Measurements from ENCODE around the gene DTX1.
A peak's percentile ranks its signal among the peaks of the same experiment; 100 is the strongest.
"Not testable (repeated sequence)": the region's sequence is repeated elsewhere in the genome, so short reads cannot be mapped to it uniquely, and the experiment has no call there.

DTX1 gene

DNA sequence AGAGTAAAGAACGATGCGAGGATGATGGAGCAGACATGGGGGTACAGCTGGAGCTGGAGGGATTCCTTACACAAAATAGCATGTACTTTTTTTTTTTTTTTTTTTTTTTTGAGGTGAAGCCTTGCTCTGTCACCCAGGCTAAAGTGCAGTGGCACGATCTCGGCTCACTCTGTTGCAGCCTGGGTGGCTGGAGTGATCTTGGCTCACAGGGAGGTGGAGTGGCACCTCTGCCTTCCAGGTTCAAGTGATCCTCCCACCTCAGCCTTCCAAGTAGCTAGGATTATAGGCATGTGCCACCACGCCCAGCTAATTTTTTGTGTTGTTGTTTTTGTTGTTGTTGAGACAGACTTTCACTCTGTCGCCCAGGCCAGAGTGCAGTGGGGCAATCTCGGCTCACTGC is 84.2 kb downstream of the DTX1 start:
- POLR2A ChIA-PET: no interaction called here

DNA sequence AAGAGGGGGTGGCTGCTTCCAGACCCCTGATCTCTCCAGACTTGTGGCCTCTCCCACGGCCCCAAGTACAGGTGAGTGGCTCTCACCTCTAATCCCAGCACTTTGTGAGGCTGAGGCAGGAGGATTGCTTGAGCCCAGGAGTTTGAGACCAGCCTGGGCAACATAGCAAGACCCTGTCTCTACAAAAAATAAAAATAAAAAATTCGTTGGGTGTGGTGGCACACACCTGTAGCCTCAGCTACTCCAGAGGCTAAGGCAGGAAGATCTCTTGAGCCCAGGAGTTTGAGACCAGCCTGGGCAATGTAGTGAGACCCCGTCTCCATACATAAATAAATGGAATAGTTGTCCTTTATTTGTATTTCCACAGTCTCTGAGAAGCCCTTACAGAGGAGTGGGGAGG is 85.2 kb downstream of the DTX1 start:
- peak; percentile 95 for TF ChIP-seq ZNF121 (tag by site-specific recombination; IDR thresholded peaks at IDR 0.05)
- H3K4me3 ChIP-seq (ENCODE audit: low read depth, low read length); H3K27ac ChIP-seq (ENCODE audit: extremely low read depth, low read depth, low read length); H3K9me3 ChIP-seq (ENCODE audit: control insufficient read depth, insufficient read depth, low read depth, low read length); H3K36me3 ChIP-seq (ENCODE audit: control insufficient read depth in 2 of 2, insufficient read depth in 1 of 2, low read length in 2 of 2); H3K4me1 ChIP-seq (ENCODE audit: control insufficient read depth, insufficient read depth, low read length): not testable (repeated sequence)
- POLR2A ChIA-PET: interaction anchor here (0.7 kb wide), 1 partner anchor 14 kb away, joined by 4 read pairs; no protein-coding TSS in a partner anchor
- CTCF ChIA-PET: interaction anchor here (1.2 to 1.4 kb wide), 2 partner anchors 10 to 11 kb away, joined by 3 to 4 read pairs; no protein-coding TSS in a partner anchor

More for the DNA sequence above, 84.2 kb downstream of the DTX1 start:
- no peak for TF ChIP-seq ZIC2 (tag by site-specific recombination; IDR thresholded peaks at IDR 0.05)
- H3K27ac ChIP-seq (ENCODE audit: extremely low read depth, low read depth, low read length): no peak overlapping the region
- H3K36me3 ChIP-seq (ENCODE audit: control insufficient read depth in 2 of 2, insufficient read depth in 1 of 2, low read length in 2 of 2): no peaks in the 10 kb centered on the region
- CTCF ChIA-PET: interaction anchor here (0.7 to 1.4 kb wide), 2 partner anchors 9 to 92 kb away, joined by 3 read pairs; no protein-coding TSS in a partner anchor
- no peak overlapping the region for H3K4me3 ChIP-seq (ENCODE audit: low read depth, low read length)
- H3K4me1 ChIP-seq (ENCODE audit: control insufficient read depth, insufficient read depth, low read length): peaks cover 4% of the 10 kb centered on the region; the same call in 1 of the 2 replicates
- no peaks in the 10 kb centered on the region for H3K9me3 ChIP-seq (ENCODE audit: control insufficient read depth, insufficient read depth, low read depth, low read length)

DNA sequence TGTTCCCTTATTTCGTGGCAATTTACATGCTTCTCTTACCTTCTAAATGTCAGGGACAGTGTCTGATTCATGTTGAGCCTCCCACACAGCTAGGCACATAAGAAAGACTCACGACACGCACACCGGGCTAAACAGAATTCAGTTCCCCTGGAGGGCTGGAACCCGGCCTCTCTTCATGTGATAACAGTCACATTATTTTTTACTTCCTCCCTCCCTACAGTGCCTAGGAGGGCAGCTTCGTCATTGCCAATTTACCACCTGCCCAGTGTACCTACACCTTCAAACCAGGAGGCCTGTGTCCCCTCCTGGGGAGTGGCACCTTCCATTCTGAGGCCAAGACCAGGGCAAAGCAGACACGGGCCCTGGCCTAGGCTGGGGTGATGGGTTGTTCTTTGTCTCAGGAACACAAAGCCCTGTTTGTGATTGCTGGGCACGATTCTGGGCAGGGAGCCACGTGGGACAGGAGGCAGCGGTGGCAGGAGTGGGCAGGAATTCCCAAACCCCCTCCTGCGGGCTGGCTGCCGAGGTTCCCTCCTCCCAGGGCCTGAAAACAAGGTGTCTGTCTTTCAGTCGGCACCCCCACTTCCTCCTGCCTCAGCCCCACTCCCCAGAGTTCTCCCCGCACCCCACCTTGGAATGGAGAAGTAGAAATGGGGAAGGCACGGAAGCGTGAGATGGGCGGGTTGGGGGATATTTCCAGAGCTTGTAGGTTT is 85.8 kb downstream of the DTX1 start:
- H3K27ac ChIP-seq (ENCODE audit: extremely low read depth, low read depth, low read length): no peak overlapping the region
- TF ChIP-seq ZNF621 (tag by site-specific recombination; IDR thresholded peaks at IDR 0.05): no peak
- TF ChIP-seq ZNF677 (tag by site-specific recombination; IDR thresholded peaks at IDR 0.05): no peak
- TF ChIP-seq ZNF24 (tag by site-specific recombination; IDR thresholded peaks at IDR 0.05): no peak
- TF ChIP-seq, protein P1, sequence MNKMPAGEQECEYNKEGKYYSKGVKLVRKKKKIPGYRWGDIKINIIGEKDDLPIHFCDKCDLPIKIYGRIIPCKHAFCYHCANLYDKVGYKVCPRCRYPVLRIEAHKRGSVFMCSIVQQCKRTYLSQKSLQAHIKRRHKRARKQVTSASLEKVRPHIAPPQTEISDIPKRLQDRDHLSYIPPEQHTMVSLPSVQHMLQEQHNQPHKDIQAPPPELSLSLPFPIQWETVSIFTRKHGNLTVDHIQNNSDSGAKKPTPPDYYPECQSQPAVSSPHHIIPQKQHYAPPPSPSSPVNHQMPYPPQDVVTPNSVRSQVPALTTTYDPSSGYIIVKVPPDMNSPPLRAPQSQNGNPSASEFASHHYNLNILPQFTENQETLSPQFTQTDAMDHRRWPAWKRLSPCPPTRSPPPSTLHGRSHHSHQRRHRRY (tag by site-specific recombination; IDR thresholded peaks at IDR 0.05): no peak
- no peak for TF ChIP-seq ZBTB21 (tag by site-specific recombination; IDR thresholded peaks at IDR 0.05)
- TF ChIP-seq PRDM1 (tag by site-specific recombination; IDR thresholded peaks at IDR 0.05): no peak
- no peak for TF ChIP-seq TRIM28 (IDR thresholded peaks at IDR 0.05; ENCODE audit: borderline replicate concordance, low read length)
- TF ChIP-seq, protein P2, sequence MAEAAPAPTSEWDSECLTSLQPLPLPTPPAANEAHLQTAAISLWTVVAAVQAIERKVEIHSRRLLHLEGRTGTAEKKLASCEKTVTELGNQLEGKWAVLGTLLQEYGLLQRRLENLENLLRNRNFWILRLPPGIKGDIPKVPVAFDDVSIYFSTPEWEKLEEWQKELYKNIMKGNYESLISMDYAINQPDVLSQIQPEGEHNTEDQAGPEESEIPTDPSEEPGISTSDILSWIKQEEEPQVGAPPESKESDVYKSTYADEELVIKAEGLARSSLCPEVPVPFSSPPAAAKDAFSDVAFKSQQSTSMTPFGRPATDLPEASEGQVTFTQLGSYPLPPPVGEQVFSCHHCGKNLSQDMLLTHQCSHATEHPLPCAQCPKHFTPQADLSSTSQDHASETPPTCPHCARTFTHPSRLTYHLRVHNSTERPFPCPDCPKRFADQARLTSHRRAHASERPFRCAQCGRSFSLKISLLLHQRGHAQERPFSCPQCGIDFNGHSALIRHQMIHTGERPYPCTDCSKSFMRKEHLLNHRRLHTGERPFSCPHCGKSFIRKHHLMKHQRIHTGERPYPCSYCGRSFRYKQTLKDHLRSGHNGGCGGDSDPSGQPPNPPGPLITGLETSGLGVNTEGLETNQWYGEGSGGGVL (tag by site-specific recombination; IDR thresholded peaks at IDR 0.05): no peak
- no peak for TF ChIP-seq ZNF785 (tag by site-specific recombination; IDR thresholded peaks at IDR 0.05)
- TF ChIP-seq ZNF223 (tag by site-specific recombination; IDR thresholded peaks at IDR 0.05): no peak
- H3K36me3 ChIP-seq (ENCODE audit: control insufficient read depth in 2 of 2, insufficient read depth in 1 of 2, low read length in 2 of 2): no peaks in the 10 kb centered on the region
- CTCF ChIA-PET: interaction anchor here (0.6 to 1.2 kb wide), 3 partner anchors 8 to 11 kb away, joined by 3 to 4 read pairs (median 3); no protein-coding TSS in a partner anchor
- no peaks in the 10 kb centered on the region for H3K4me1 ChIP-seq (ENCODE audit: control insufficient read depth, insufficient read depth, low read length)
- no peak overlapping the region for H3K4me3 ChIP-seq (ENCODE audit: low read depth, low read length)
- no peaks in the 10 kb centered on the region for H3K9me3 ChIP-seq (ENCODE audit: control insufficient read depth, insufficient read depth, low read depth, low read length)
- POLR2A ChIA-PET: interaction anchor here (0.7 kb wide), 1 partner anchor 15 kb away, joined by 4 read pairs; no protein-coding TSS in a partner anchor

DNA sequence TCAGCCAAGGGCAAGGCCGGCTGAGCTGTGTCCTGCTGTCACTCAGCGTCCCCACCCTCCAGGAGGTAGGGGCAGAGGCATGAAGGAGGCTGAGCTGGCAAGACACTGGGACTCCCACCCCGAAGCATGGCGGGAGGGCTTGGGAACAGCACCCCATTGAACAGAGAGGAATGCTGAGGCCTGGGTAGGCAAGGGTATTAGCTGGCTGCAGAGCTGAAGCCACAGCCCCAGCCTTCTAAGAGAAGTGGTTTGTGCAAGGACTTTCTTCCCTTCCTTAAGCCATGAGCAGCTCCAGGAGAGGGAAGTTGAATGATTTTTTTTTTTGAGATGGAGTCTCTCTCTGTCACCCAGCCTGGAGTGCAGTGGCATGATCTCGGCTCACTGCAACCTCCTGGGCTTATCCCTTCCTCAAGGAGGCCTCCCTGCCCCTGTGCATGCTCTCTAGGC is 86.4 kb downstream of the DTX1 start:
- ChIA-PET POLR2A (no interaction called here), CTCF (interaction anchor here (0.6 to 1.2 kb wide), 4 partner anchors 8 to 93 kb away, joined by 3 to 4 read pairs (median 3); no protein-coding TSS in a partner anchor)
- no peaks in the 10 kb centered on the region for H3K9me3 ChIP-seq (ENCODE audit: control insufficient read depth, insufficient read depth, low read depth, low read length)
- H3K27ac ChIP-seq (ENCODE audit: extremely low read depth, low read depth, low read length): no peak overlapping the region
- H3K36me3 ChIP-seq (ENCODE audit: control insufficient read depth in 2 of 2, insufficient read depth in 1 of 2, low read length in 2 of 2): no peaks in the 10 kb centered on the region
- H3K4me3 ChIP-seq (ENCODE audit: low read depth, low read length): no peak overlapping the region
- no peaks in the 10 kb centered on the region for H3K4me1 ChIP-seq (ENCODE audit: control insufficient read depth, insufficient read depth, low read length)
- no peak for TF ChIP-seq ZNF596 (tag by site-specific recombination; IDR thresholded peaks at IDR 0.05)
- no peak for TF ChIP-seq MYNN (tag by site-specific recombination; IDR thresholded peaks at IDR 0.05; ENCODE audit: borderline replicate concordance)
- TF ChIP-seq ZNF510 (tag by site-specific recombination; IDR thresholded peaks at IDR 0.05; ENCODE audit: insufficient replicate concordance): no peak
- TF ChIP-seq, protein P3, sequence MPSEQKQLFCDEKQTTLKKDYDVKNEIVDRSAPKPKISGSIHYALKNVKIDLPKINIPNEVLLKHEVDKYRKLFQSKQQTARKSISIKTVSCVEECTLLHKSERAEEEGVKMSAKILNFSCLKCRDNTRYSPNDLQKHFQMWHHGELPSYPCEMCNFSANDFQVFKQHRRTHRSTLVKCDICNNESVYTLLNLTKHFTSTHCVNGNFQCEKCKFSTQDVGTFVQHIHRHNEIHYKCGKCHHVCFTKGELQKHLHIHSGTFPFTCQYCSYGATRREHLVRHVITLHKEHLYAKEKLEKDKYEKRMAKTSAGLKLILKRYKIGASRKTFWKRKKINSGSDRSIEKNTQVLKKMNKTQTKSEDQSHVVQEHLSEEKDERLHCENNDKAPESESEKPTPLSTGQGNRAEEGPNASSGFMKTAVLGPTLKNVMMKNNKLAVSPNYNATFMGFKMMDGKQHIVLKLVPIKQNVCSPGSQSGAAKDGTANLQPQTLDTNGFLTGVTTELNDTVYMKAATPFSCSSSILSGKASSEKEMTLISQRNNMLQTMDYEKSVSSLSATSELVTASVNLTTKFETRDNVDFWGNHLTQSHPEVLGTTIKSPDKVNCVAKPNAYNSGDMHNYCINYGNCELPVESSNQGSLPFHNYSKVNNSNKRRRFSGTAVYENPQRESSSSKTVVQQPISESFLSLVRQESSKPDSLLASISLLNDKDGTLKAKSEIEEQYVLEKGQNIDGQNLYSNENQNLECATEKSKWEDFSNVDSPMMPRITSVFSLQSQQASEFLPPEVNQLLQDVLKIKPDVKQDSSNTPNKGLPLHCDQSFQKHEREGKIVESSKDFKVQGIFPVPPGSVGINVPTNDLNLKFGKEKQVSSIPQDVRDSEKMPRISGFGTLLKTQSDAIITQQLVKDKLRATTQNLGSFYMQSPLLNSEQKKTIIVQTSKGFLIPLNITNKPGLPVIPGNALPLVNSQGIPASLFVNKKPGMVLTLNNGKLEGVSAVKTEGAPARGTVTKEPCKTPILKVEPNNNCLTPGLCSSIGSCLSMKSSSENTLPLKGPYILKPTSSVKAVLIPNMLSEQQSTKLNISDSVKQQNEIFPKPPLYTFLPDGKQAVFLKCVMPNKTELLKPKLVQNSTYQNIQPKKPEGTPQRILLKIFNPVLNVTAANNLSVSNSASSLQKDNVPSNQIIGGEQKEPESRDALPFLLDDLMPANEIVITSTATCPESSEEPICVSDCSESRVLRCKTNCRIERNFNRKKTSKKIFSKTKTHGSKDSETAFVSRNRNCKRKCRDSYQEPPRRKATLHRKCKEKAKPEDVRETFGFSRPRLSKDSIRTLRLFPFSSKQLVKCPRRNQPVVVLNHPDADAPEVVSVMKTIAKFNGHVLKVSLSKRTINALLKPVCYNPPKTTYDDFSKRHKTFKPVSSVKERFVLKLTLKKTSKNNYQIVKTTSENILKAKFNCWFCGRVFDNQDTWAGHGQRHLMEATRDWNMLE (tag by site-specific recombination; conservative IDR thresholded peaks at IDR 0.05; ENCODE audit: low read depth): no peak
- TF ChIP-seq ZXDB (tag by site-specific recombination; IDR thresholded peaks at IDR 0.05): no peak
- no peak for TF ChIP-seq ZNF10 (tag by site-specific recombination; IDR thresholded peaks at IDR 0.05)

Data from HEK293 (cell line).